ENCODE data around the gene SIRT3.

Gene SIRT3

GRCh38 chr11:202490-202889, 33.7 kb downstream of the SIRT3 start:
- H3K27ac ChIP-seq (ENCODE audit: poor library complexity, severe bottlenecking): no peak overlapping the region
- no peaks in the 10 kb centered on the region for H3K9me3 ChIP-seq (ENCODE audit: severe bottlenecking)
- no peaks in the 10 kb centered on the region for H3K4me1 ChIP-seq (ENCODE audit: insufficient read depth, poor library complexity, severe bottlenecking)
- H3K27me3 ChIP-seq (ENCODE audit: insufficient read depth, poor library complexity, severe bottlenecking): no peaks in the 10 kb centered on the region
- TF ChIP-seq CTCF (IDR thresholded peaks at IDR 0.05; ENCODE audit: poor library complexity, severe bottlenecking): no peak
- ATAC-seq (ENCODE audit: low read depth) (no peak), DNase-seq (ENCODE audit: low spot score) (no peak)
- H3K36me3 ChIP-seq (ENCODE audit: low read depth): peaks cover 8% of the 10 kb centered on the region
- no peak overlapping the region for H3K4me3 ChIP-seq (ENCODE audit: severe bottlenecking)

- peaks cover 8% of the 10 kb centered on the region for H3K36me3 ChIP-seq (ENCODE audit: low read depth)
- H3K4me3 ChIP-seq (ENCODE audit: severe bottlenecking): no peak overlapping the region
- no peak for TF ChIP-seq CTCF (IDR thresholded peaks at IDR 0.05; ENCODE audit: poor library complexity, severe bottlenecking)
- H3K9me3 ChIP-seq (ENCODE audit: severe bottlenecking): no peaks in the 10 kb centered on the region
- DNase-seq (ENCODE audit: low spot score) (no peak), ATAC-seq (ENCODE audit: low read depth) (no peak)
- H3K4me1 ChIP-seq (ENCODE audit: insufficient read depth, poor library complexity, severe bottlenecking): no peaks in the 10 kb centered on the region
- H3K27me3 ChIP-seq (ENCODE audit: insufficient read depth, poor library complexity, severe bottlenecking): no peaks in the 10 kb centered on the region
- no peak overlapping the region for H3K27ac ChIP-seq (ENCODE audit: poor library complexity, severe bottlenecking)
Observed at GRCh38 chr11:201966-202365, 34.2 kb downstream of the SIRT3 start.

GRCh38 chr11:200224-201003, 35.7 kb downstream of the SIRT3 start:
- TF ChIP-seq CTCF (IDR thresholded peaks at IDR 0.05; ENCODE audit: poor library complexity, severe bottlenecking): no peak
- ATAC-seq (ENCODE audit: low read depth): no peak
- no peak overlapping the region for H3K27ac ChIP-seq (ENCODE audit: poor library complexity, severe bottlenecking)

GRCh38 chr11:199782-200181, 36.4 kb downstream of the SIRT3 start:
- TF ChIP-seq CTCF (IDR thresholded peaks at IDR 0.05; ENCODE audit: poor library complexity, severe bottlenecking): no peak
- Histone ChIP-seq H3K36me3 (ENCODE audit: low read depth) (peaks cover 4% of the 10 kb centered on the region), H3K4me3 (ENCODE audit: severe bottlenecking) (no peak overlapping the region), H3K4me1 (ENCODE audit: insufficient read depth, poor library complexity, severe bottlenecking) (no peaks in the 10 kb centered on the region), H3K27ac (ENCODE audit: poor library complexity, severe bottlenecking) (no peak overlapping the region), H3K9me3 (ENCODE audit: severe bottlenecking) (no peaks in the 10 kb centered on the region), H3K27me3 (ENCODE audit: insufficient read depth, poor library complexity, severe bottlenecking) (no peaks in the 10 kb centered on the region)
- DNase-seq (ENCODE audit: low spot score): no peak
- ATAC-seq (ENCODE audit: low read depth): no peak; the same call in 2 of the 3 replicates

More at GRCh38 chr11:200224-201003, 35.7 kb downstream of the SIRT3 start:
- DNase-seq (ENCODE audit: low spot score): no peak
- Histone ChIP-seq H3K4me1 (ENCODE audit: insufficient read depth, poor library complexity, severe bottlenecking) (no peaks in the 10 kb centered on the region), H3K27me3 (ENCODE audit: insufficient read depth, poor library complexity, severe bottlenecking) (no peaks in the 10 kb centered on the region), H3K9me3 (ENCODE audit: severe bottlenecking) (no peaks in the 10 kb centered on the region), H3K4me3 (ENCODE audit: severe bottlenecking) (no peak overlapping the region), H3K36me3 (ENCODE audit: low read depth) (peaks cover 8% of the 10 kb centered on the region)

GRCh38 chr11:199004-199581, 37.0 kb downstream of the SIRT3 start:
- Histone ChIP-seq H3K4me1 (ENCODE audit: insufficient read depth, poor library complexity, severe bottlenecking) (no peaks in the 10 kb centered on the region), H3K27me3 (ENCODE audit: insufficient read depth, poor library complexity, severe bottlenecking) (no peaks in the 10 kb centered on the region), H3K4me3 (ENCODE audit: severe bottlenecking) (no peak overlapping the region), H3K27ac (ENCODE audit: poor library complexity, severe bottlenecking) (no peak overlapping the region), H3K9me3 (ENCODE audit: severe bottlenecking) (no peaks in the 10 kb centered on the region), H3K36me3 (ENCODE audit: low read depth) (no peaks in the 10 kb centered on the region)
- no peak for TF ChIP-seq CTCF (IDR thresholded peaks at IDR 0.05; ENCODE audit: poor library complexity, severe bottlenecking)
- DNase-seq (ENCODE audit: low spot score) (no peak), ATAC-seq (ENCODE audit: low read depth) (no peak)
